ENCODE results near the gene MAML2.

The MAML2 gene

DNA sequence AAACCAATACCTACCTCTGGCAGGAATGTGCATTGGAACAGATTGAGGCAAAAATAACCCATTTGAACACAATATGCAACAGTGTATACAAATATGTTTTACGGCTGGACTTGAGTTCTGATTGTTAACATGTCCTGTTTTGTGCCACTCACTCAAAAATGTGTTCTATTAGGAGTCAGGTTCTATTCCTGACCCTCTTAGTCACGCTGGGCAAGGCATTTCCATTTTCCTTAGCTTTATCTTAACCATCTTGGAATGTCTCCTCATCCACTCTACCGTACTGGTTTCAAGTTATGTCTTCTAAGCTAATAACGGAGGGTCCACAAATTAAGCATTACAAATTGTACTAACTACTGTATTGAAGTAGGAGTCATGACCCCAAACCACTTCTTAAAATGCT, 78.6 kb downstream of the MAML2 start:
- H3K36me3 ChIP-seq (replicated peaks; ENCODE audit: insufficient read depth, low read length): no peaks in the 10 kb centered on the region
- peaks cover 23% of the 10 kb centered on the region for H3F3A ChIP-seq (ENCODE audit: insufficient read depth, low read length)
- no peaks in the 10 kb centered on the region for H4K20me1 ChIP-seq (ENCODE audit: insufficient read depth, low read length)
- H3K27ac ChIP-seq (ENCODE audit: low read length): no peak overlapping the region
- peaks cover 59% of the 10 kb centered on the region for H3K79me2 ChIP-seq (ENCODE audit: low read length)
- H3K4me2 ChIP-seq (ENCODE audit: low read depth, low read length): no peak overlapping the region
- peaks cover 37% of the 10 kb centered on the region for H3K4me1 ChIP-seq (ENCODE audit: low read length)
- no peaks in the 10 kb centered on the region for H3K9me2 ChIP-seq (replicated peaks; ENCODE audit: insufficient read depth, low read length)
- no peak overlapping the region for H3K4me3 ChIP-seq (ENCODE audit: low read length)
- H3K9me3 ChIP-seq (replicated peaks; ENCODE audit: insufficient read depth, low read length): no peaks in the 10 kb centered on the region
- DNase-seq: no peak
- no peak overlapping the region for H2AFZ ChIP-seq (ENCODE audit: low read length)
- no peak overlapping the region for H3K9ac ChIP-seq (ENCODE audit: low read length)
- no peaks in the 10 kb centered on the region for H3K27me3 ChIP-seq (replicated peaks; ENCODE audit: insufficient read depth, low read length)
- TF ChIP-seq EZH2phosphoT487 (IDR thresholded peaks at IDR 0.05; ENCODE audit: low read length) (no peak), CTCF (IDR thresholded peaks at IDR 0.05; ENCODE audit: low read length) (no peak), EZH2 (optimal IDR thresholded peaks at IDR 0.05; ENCODE audit: low read depth, low read length) (no peak)

- H4K20me1 ChIP-seq (ENCODE audit: insufficient read depth, low read length): no peaks in the 10 kb centered on the region
- no peak for DNase-seq
- H3K4me1 ChIP-seq (ENCODE audit: low read length): peaks cover 43% of the 10 kb centered on the region
- no peak overlapping the region for H2AFZ ChIP-seq (ENCODE audit: low read length)
- H3K27me3 ChIP-seq (replicated peaks; ENCODE audit: insufficient read depth, low read length): no peaks in the 10 kb centered on the region
- H3K79me2 ChIP-seq (ENCODE audit: low read length): peaks cover 59% of the 10 kb centered on the region
- no peak overlapping the region for H3K27ac ChIP-seq (ENCODE audit: low read length)
- H3K9me3 ChIP-seq (replicated peaks; ENCODE audit: insufficient read depth, low read length): no peaks in the 10 kb centered on the region
- peaks cover 32% of the 10 kb centered on the region for H3F3A ChIP-seq (ENCODE audit: insufficient read depth, low read length)
- no peak overlapping the region for H3K4me2 ChIP-seq (ENCODE audit: low read depth, low read length)
- TF ChIP-seq CTCF (IDR thresholded peaks at IDR 0.05; ENCODE audit: low read length): no peak
- TF ChIP-seq EZH2 (optimal IDR thresholded peaks at IDR 0.05; ENCODE audit: low read depth, low read length): no peak
- no peak for TF ChIP-seq EZH2phosphoT487 (IDR thresholded peaks at IDR 0.05; ENCODE audit: low read length)
- no peaks in the 10 kb centered on the region for H3K36me3 ChIP-seq (replicated peaks; ENCODE audit: insufficient read depth, low read length)
- no peaks in the 10 kb centered on the region for H3K9me2 ChIP-seq (replicated peaks; ENCODE audit: insufficient read depth, low read length)
- H3K9ac ChIP-seq (ENCODE audit: low read length): no peak overlapping the region
- no peak overlapping the region for H3K4me3 ChIP-seq (ENCODE audit: low read length)
Observed at GRCh38 chr11:96263238-96263763, 79.7 kb downstream of the MAML2 start.

DNA sequence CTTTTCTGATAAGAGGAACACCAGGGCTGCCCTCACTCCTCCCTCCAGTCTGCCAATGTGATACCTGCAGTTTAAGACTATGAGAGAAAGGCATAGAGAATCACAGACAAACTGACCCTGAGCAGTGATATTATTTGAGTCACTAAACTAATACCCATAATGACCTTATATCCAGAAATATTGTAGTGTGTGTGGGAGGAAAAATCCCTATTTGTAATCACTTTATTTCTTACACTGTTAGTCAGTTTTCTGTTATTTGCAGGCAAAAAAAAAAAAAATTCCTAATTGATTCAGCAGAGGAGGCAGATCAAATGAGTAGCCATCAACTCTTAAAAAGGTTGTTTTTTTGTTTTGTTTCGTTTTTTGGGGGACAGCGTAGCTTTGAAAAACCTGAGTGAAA, 82.5 kb downstream of the MAML2 start:
- Histone ChIP-seq H3K79me2 (ENCODE audit: low read length) (peaks cover 66% of the 10 kb centered on the region), H4K20me1 (ENCODE audit: insufficient read depth, low read length) (no peaks in the 10 kb centered on the region), H3K4me1 (ENCODE audit: low read length) (peaks cover 47% of the 10 kb centered on the region), H3K4me3 (ENCODE audit: low read length) (no peak overlapping the region), H3F3A (ENCODE audit: insufficient read depth, low read length) (peaks cover 26% of the 10 kb centered on the region), H3K9me3 (replicated peaks; ENCODE audit: insufficient read depth, low read length) (no peaks in the 10 kb centered on the region), H3K9me2 (replicated peaks; ENCODE audit: insufficient read depth, low read length) (no peaks in the 10 kb centered on the region), H3K27ac (ENCODE audit: low read length) (no peak overlapping the region), H3K36me3 (replicated peaks; ENCODE audit: insufficient read depth, low read length) (no peaks in the 10 kb centered on the region), H2AFZ (ENCODE audit: low read length) (no peak overlapping the region), H3K9ac (ENCODE audit: low read length) (no peak overlapping the region), H3K4me2 (ENCODE audit: low read depth, low read length) (no peak overlapping the region), H3K27me3 (replicated peaks; ENCODE audit: insufficient read depth, low read length) (no peaks in the 10 kb centered on the region)
- no peak for DNase-seq
- TF ChIP-seq EZH2phosphoT487 (IDR thresholded peaks at IDR 0.05; ENCODE audit: low read length): no peak
- no peak for TF ChIP-seq EZH2 (optimal IDR thresholded peaks at IDR 0.05; ENCODE audit: low read depth, low read length)
- TF ChIP-seq CTCF (IDR thresholded peaks at IDR 0.05; ENCODE audit: low read length): no peak

Measured in MM.1S (cell line).